A549 (cell line): ENCODE results near the gene MYO6. TPM values are rescaled to one million over a fixed set of nuclear protein-coding genes. Genes with fewer than 3 reads are reported as not detected.

Experiments used
- ATAC-seq, 2 experiments: fragments of 200-7000 bp in 1 of 2; fragments of >200 bp in 1 of 2; cut with Nextera tagmentation in 1 of 2; cut with Tn5 transposase in 1 of 2; 3 replicates each; pipeline versions ENCODE4 v1.8.0 to v1.9.1; 2018 to 2020; ENCODE audit warnings: mild to moderate bottlenecking in 1 of 2, moderate library complexity in 1 of 2
- CTCF ChIA-PET: fragments of 300-600 bp; sonication (Branson Sonifier 250); formaldehyde crosslinking; extraction: SDS; loops from one replicate; lab custom pipeline; 2021; ENCODE audit warnings: antibody characterized with exemption, inconsistent platforms; lab: Yijun Ruan, JAX
- POLR2A ChIA-PET: fragments of 350-600 bp; formaldehyde crosslinking; extraction: SDS; loops from one replicate; lab custom pipeline; 2021; ENCODE audit warnings: antibody characterized with exemption, inconsistent platforms; lab: Yijun Ruan, JAX
- DNase-seq, 2 experiments: peaks; one replicate each; pipeline versions ENCODE4 v3.0.0 to v3.0.0-alpha.2; 2011 to 2016; ENCODE audit warnings: low read depth in 1 of 2, low spot score in 1 of 2
- FAIRE-seq: peaks from 2 replicates; lab custom pipeline; 2011; peaks lifted over from hg19 to GRCh38; lab: Jason Lieb, UNC
- H3K27ac ChIP-seq, 2 experiments: fragments of >200 bp; sonication (Bioruptor Twin); formaldehyde crosslinking; 3 replicates each; pipeline ENCODE4 v1.5.1; 2016 to 2017
- H3K4me1 ChIP-seq: fragments of >200 bp; sonication (Bioruptor Twin); formaldehyde crosslinking; 3 replicates; pipeline ENCODE4 v1.6.1; 2016
- H3K4me2 ChIP-seq: fragments of >200 bp; sonication (Bioruptor Twin); formaldehyde crosslinking; 3 replicates; pipeline ENCODE4 v1.6.1; 2016
- H3K4me3 ChIP-seq: fragments of >200 bp; sonication (Bioruptor Twin); formaldehyde crosslinking; 3 replicates; pipeline ENCODE4 v1.5.1; 2016
- H3K9me3 ChIP-seq: fragments of >200 bp; sonication (Bioruptor Twin); formaldehyde crosslinking; 3 replicates; pipeline ENCODE4 v1.6.1; 2016
- CHD4 ChIP-seq: fragments of 200-600 bp; sonication (generic); IDR thresholded peaks from 2 replicates; pipeline ENCODE4 v1.6.1; 2016; ENCODE audit warnings: antibody characterized with exemption, mild to moderate bottlenecking, borderline replicate concordance
- CTCF ChIP-seq: fragments of >200 bp; sonication (Bioruptor Twin); formaldehyde crosslinking; IDR thresholded peaks from 3 replicates; pipeline ENCODE4 v1.5.1; 2016
- EHMT2 ChIP-seq: fragments of 200-600 bp; sonication (generic); IDR thresholded peaks from 2 replicates; pipeline ENCODE4 v1.6.1; 2016; ENCODE audit warnings: antibody characterized with exemption, low read depth, mild to moderate bottlenecking, moderate library complexity
- EP300 ChIP-seq, 2 experiments: fragments of >200 bp; sonication (Bioruptor Twin); formaldehyde crosslinking; IDR thresholded peaks; 2 replicates in 1 of 2; 3 replicates in 1 of 2; pipeline ENCODE4 v1.6.1; 2016 to 2017
- FOSL2 ChIP-seq, 2 experiments: fragments of 450-650 bp in 1 of 2; fragments of >200 bp in 1 of 2; sonication (Bioruptor Twin) in 1 of 2; formaldehyde crosslinking; IDR thresholded peaks; 2 replicates each; pipeline versions ENCODE4 v1.5.0 to v1.6.1; 2016 to 2020; ENCODE audit warnings: mild to moderate bottlenecking in 1 of 2, moderate library complexity in 1 of 2
- HOXA7 ChIP-seq: fragments of 250-450 bp; sonication (Bioruptor Pico); IDR thresholded peaks from 2 replicates; pipeline ENCODE4 v1.5.0; 2020; ENCODE audit warnings: mild to moderate bottlenecking, moderate library complexity
- HOXB5 ChIP-seq: fragments of 250-450 bp; sonication (Bioruptor Pico); IDR thresholded peaks from 2 replicates; pipeline ENCODE4 v1.5.0; 2020; ENCODE audit warnings: mild to moderate bottlenecking, moderate library complexity
- JUN ChIP-seq, 2 experiments: fragments of >200 bp; sonication (Bioruptor Twin); formaldehyde crosslinking; IDR thresholded peaks; 2 replicates in 1 of 2; 3 replicates in 1 of 2; pipeline ENCODE4 v1.6.1; 2016 to 2017
- MAX ChIP-seq: IDR thresholded peaks from 2 replicates; pipeline ENCODE4 v1.6.1; 2012
- MAZ ChIP-seq: fragments of 150-350 bp; IDR thresholded peaks from 2 replicates; pipeline ENCODE4 v1.6.1; 2014; ENCODE audit warnings: antibody characterized with exemption, low read depth, low read length, borderline replicate concordance
- NR3C1 ChIP-seq: fragments of >200 bp; sonication (Bioruptor Twin); formaldehyde crosslinking; IDR thresholded peaks from 3 replicates; pipeline ENCODE4 v1.6.1; 2017
- PHF8 ChIP-seq: fragments of 200-600 bp; sonication (generic); IDR thresholded peaks from 2 replicates; pipeline ENCODE4 v1.6.1; 2016; ENCODE audit warnings: low read depth, mild to moderate bottlenecking, antibody characterized with exemption, moderate library complexity, borderline replicate concordance
- POLR2A ChIP-seq: IDR thresholded peaks from 2 replicates; pipeline ENCODE4 v1.6.1; 2012; ENCODE audit warnings: mild to moderate bottlenecking, low read length
- POLR2AphosphoS2 ChIP-seq: conservative IDR thresholded peaks from 2 replicates; pipeline ENCODE4 v1.6.1; 2012; ENCODE audit warnings: low read length, improper control_type of control experiment, inconsistent platforms
- RCOR1 ChIP-seq: fragments of 150-350 bp; IDR thresholded peaks from 2 replicates; pipeline ENCODE4 v1.6.1; 2014; ENCODE audit warnings: antibody characterized with exemption, low read length, low read depth
- RNF2 ChIP-seq: fragments of 200-600 bp; sonication (generic); IDR thresholded peaks from 2 replicates; pipeline ENCODE4 v1.6.1; 2016; ENCODE audit warnings: low read depth, mild to moderate bottlenecking, antibody characterized with exemption, moderate library complexity, borderline replicate concordance
- SMC3 ChIP-seq: fragments of >200 bp; sonication (Bioruptor Twin); formaldehyde crosslinking; IDR thresholded peaks from 3 replicates; pipeline ENCODE4 v1.6.1; 2018; ENCODE audit warnings: inconsistent platforms
- SREBF2 ChIP-seq: fragments of 450-650 bp; IDR thresholded peaks from 2 replicates; pipeline ENCODE4 v1.6.1; 2014; ENCODE audit warnings: mild to moderate bottlenecking, moderate library complexity
- USF2 ChIP-seq: fragments of 450-650 bp; IDR thresholded peaks from 2 replicates; pipeline ENCODE4 v1.6.1; 2014; ENCODE audit warnings: antibody characterized with exemption
- ZC3H11A ChIP-seq: fragments of 450-650 bp; IDR thresholded peaks from 2 replicates; pipeline ENCODE4 v1.6.1; 2014; ENCODE audit warnings: antibody characterized with exemption, mild to moderate bottlenecking
- WGBS: methylation state at CpG from one replicate; pipeline ENCODE4 v1.1.6; 2017; ENCODE audit errors: missing lambda C conversion rate; 5-methylcytosine and 5-hydroxymethylcytosine counted together
- polyA plus RNA-seq, 4 experiments: library from polyadenylated mRNA; depleted of rRNA in 3 of 4; stranded (reverse); fragments of >200 nt; fragmentation: RNase III in 1 of 4; extraction: RNeasy Plus Mini Kit Qiagen cat#74134 plus additional on column Dnase treatment in 1 of 4; gene quantifications; 2 replicates in 3 of 4; 3 replicates in 1 of 4; pipeline ENCODE4 v1.2.3, GENCODE V29; 2011 to 2017
- TF ChIP-seq, protein P1 (sequence below): fragments of 150-350 bp; IDR thresholded peaks from 2 replicates; pipeline ENCODE4 v1.6.1; 2014; ENCODE audit warnings: low read depth, mild to moderate bottlenecking, low read length
- TF ChIP-seq, protein P2 (sequence below): fragments of 250-450 bp; sonication (Bioruptor Pico); IDR thresholded peaks from 2 replicates; pipeline ENCODE4 v1.5.0; 2021; ENCODE audit warnings: mild to moderate bottlenecking, moderate library complexity, borderline replicate concordance
- TF ChIP-seq, protein P3 (sequence below): fragments of >200 bp; sonication (Bioruptor Twin); formaldehyde crosslinking; IDR thresholded peaks from 3 replicates; pipeline ENCODE4 v1.6.1; 2016

Gene MYO6
- polyA plus RNA-seq, 2 of the 4 experiments (the other 2 are of a cell fraction) = 10.8 to 17.3 TPM

DNA sequence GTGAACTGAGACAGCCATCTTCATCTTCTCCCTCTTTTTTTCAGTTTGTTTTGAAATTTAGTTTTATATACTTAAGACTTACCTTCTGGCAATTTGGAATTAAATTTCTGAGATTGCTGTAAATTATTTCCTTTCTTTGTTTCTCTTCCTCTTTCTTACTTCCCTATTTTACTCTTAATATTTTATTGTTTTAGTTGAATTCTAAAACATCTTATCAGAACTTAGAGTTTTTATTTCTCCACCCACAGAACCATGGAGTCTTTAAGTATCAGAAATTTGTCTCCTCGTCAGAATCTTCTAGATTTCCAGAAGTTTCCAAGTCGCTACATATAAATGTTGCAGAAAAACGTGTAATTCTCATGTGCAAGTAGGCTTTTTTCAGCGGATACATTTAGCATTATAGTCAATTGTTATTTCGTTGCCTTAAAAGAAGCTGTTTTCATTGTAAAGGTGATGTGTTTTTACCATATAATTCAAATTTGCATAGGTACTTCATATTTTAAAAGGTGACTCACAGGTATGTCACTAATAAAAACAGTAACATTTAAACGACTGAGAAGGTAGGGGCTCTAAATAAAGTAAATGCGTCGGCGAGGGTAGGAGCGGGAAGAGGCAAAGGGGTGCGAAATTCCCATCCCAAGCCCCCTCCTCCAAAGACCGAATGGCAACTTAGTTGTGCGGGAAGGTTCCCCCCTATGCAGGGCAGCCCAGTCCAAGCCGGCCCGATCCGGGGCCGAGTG, 866 bp upstream of the MYO6 start:
- 16% methylated on average over 17 of the region's 17 CpGs for WGBS
- H3K4me3 ChIP-seq = peak overlapping the region; percentile 91
- ATAC-seq (peak; percentile 8 to 79; a peak in 3 of 6 replicates), FAIRE-seq (no peak), DNase-seq (peak in 1 of 2 experiments; percentile 18)
- TF ChIP-seq, protein P1, sequence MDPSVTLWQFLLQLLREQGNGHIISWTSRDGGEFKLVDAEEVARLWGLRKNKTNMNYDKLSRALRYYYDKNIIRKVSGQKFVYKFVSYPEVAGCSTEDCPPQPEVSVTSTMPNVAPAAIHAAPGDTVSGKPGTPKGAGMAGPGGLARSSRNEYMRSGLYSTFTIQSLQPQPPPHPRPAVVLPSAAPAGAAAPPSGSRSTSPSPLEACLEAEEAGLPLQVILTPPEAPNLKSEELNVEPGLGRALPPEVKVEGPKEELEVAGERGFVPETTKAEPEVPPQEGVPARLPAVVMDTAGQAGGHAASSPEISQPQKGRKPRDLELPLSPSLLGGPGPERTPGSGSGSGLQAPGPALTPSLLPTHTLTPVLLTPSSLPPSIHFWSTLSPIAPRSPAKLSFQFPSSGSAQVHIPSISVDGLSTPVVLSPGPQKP = no peak
- no peak for TF ChIP-seq ZC3H11A
- no peak for TF ChIP-seq CHD4
- no peak for TF ChIP-seq HOXA7 (CRISPR knock-in tag)
- no peak for TF ChIP-seq POLR2AphosphoS2
- no peak for TF ChIP-seq CTCF
- no peak for TF ChIP-seq FOSL2 (IDR thresholded peaks at IDR 0.05)
- TF ChIP-seq FOSL2 (CRISPR knock-in tag; IDR thresholded peaks at IDR 0.05) = peak; percentile 23; the same call in 1 of the 2 replicates
- CTCF ChIA-PET = no interaction called here
- H3K4me1 ChIP-seq = peaks cover 9% of the 10 kb centered on the region; the same call in 2 of the 3 replicates
- peak overlapping the region; percentile 89 to 92 for H3K27ac ChIP-seq
- H3K4me2 ChIP-seq = peak overlapping the region; percentile 83
- H3K9me3 ChIP-seq = no peaks in the 10 kb centered on the region
- POLR2A ChIA-PET = no interaction called here

DNA sequence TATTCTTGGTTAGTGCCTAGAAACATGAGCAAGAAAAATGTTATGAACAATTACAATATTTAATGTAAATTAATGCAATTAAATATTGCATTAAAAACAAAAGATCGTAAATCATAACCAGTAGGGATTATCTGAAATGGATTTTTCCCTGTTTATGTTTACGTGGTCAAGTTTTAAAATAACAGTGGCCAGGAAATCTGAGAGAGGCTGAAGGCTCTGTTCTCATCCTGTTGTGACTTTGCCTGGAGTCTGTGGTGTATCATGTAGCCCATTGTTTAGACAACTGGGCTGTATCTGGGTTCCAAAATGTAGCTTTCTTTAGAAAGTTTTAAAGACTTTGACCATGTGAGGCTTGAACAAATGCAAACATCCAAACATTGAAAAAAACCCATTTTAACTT, 2.4 kb downstream of the MYO6 start:
- WGBS = 85% methylated on average over 2 of the region's 2 CpGs
- ATAC-seq (no peak), FAIRE-seq (no peak), DNase-seq (no peak)
- H3K9me3 ChIP-seq = no peaks in the 10 kb centered on the region
- no peak for TF ChIP-seq HOXA7 (CRISPR knock-in tag)
- no peak for TF ChIP-seq EHMT2
- TF ChIP-seq HOXB5 (CRISPR knock-in tag) = no peak
- no peak for TF ChIP-seq SMC3
- TF ChIP-seq CTCF = no peak
- no peak for TF ChIP-seq RNF2
- TF ChIP-seq CHD4 = no peak
- no peak for TF ChIP-seq MAX
- H3K4me2 ChIP-seq = no peak overlapping the region
- H3K4me1 ChIP-seq = peaks cover 12% of the 10 kb centered on the region; the same call in 2 of the 3 replicates
- ChIA-PET CTCF (interaction anchor here (1.4 kb wide), 1 partner anchor 142 kb away, joined by 3 read pairs; no protein-coding TSS in a partner anchor), POLR2A (no interaction called here)
- no peak overlapping the region for H3K4me3 ChIP-seq
- H3K27ac ChIP-seq = no peak overlapping the region

DNA sequence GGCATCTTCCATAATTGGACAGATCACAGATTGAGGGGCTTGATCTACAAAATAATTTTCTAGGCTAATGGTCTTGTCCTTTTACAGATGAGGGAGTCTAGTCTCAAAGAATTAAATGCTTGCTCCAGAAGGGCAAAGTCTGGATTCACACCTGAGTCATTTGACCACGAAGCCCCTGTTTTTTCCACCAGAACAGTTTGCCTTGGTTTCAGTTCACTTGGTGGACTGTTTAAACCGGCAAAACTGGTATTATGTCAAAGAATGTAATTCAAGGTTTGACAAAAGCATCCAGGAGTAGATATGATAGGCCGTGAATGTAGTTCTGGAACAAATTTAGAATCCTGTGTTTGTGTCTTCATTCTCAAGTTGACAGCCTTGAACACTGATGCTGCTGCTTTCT, 3.3 kb downstream of the MYO6 start:
- POLR2A ChIA-PET = no interaction called here
- FAIRE-seq = no peak
- TF ChIP-seq POLR2A = no peak
- no peak for TF ChIP-seq SREBF2
- no peak for TF ChIP-seq NR3C1
- TF ChIP-seq, protein P2, sequence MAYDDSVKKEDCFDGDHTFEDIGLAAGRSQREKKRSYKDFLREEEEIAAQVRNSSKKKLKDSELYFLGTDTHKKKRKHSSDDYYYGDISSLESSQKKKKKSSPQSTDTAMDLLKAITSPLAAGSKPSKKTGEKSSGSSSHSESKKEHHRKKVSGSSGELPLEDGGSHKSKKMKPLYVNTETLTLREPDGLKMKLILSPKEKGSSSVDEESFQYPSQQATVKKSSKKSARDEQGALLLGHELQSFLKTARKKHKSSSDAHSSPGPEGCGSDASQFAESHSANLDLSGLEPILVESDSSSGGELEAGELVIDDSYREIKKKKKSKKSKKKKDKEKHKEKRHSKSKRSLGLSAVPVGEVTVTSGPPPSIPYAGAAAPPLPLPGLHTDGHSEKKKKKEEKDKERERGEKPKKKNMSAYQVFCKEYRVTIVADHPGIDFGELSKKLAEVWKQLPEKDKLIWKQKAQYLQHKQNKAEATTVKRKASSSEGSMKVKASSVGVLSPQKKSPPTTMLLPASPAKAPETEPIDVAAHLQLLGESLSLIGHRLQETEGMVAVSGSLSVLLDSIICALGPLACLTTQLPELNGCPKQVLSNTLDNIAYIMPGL (CRISPR knock-in tag) = no peak
- no peak for TF ChIP-seq FOSL2 (IDR thresholded peaks at IDR 0.05)
- TF ChIP-seq FOSL2 (CRISPR knock-in tag; IDR thresholded peaks at IDR 0.05) = no peak
- TF ChIP-seq JUN (IDR thresholded peaks at IDR 0.05) = no peak
- TF ChIP-seq PHF8 = no peak
- TF ChIP-seq, protein P3, sequence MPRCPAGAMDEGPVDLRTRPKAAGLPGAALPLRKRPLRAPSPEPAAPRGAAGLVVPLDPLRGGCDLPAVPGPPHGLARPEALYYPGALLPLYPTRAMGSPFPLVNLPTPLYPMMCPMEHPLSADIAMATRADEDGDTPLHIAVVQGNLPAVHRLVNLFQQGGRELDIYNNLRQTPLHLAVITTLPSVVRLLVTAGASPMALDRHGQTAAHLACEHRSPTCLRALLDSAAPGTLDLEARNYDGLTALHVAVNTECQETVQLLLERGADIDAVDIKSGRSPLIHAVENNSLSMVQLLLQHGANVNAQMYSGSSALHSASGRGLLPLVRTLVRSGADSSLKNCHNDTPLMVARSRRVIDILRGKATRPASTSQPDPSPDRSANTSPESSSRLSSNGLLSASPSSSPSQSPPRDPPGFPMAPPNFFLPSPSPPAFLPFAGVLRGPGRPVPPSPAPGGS = no peak
- no peak for TF ChIP-seq RCOR1
- no peak for TF ChIP-seq MAZ
- TF ChIP-seq USF2 = no peak
- no peak for TF ChIP-seq EP300 (IDR thresholded peaks at IDR 0.05)

More for the DNA sequence above, 3.3 kb downstream of the MYO6 start:
- WGBS = 63% methylated on average over 3 of the region's 3 CpGs
- ATAC-seq (no peak), DNase-seq (no peak)
- Histone ChIP-seq H3K4me2 (no peak overlapping the region), H3K9me3 (no peaks in the 10 kb centered on the region), H3K4me1 (peaks cover 12% of the 10 kb centered on the region; the same call in 2 of the 3 replicates), H3K4me3 (no peak overlapping the region), H3K27ac (no peak overlapping the region)
- CTCF ChIA-PET = no interaction called here
